Muscle layer of colon (tissue), 2 donors: ENCODE measurements around the gene TPR.

Experiments
- H3K27ac ChIP-seq: one replicate; pipeline ENCODE4 v1.7.0; 2013; ENCODE audit warnings: low read depth, mild to moderate bottlenecking, low read length, moderate library complexity
- H3K27me3 ChIP-seq, 2 donors: one replicate each; pipeline ENCODE4 v1.7.0; 2013; ENCODE audit warnings: low read length in 2 of 2, mild to moderate bottlenecking in 2 of 2; ENCODE audit not compliant: insufficient read depth in 2 of 2, control insufficient read depth in 1 of 2
- H3K36me3 ChIP-seq: one replicate; pipeline ENCODE4 v1.7.0; 2013; ENCODE audit warnings: mild to moderate bottlenecking, low read length; ENCODE audit not compliant: insufficient read depth
- H3K4me1 ChIP-seq: one replicate; pipeline ENCODE4 v1.7.0; 2013; ENCODE audit warnings: mild to moderate bottlenecking, low read length; ENCODE audit not compliant: insufficient read depth
- H3K4me3 ChIP-seq, 2 donors: one replicate each; pipeline ENCODE4 v1.7.0; 2013; ENCODE audit warnings: low read length in 2 of 2, low read depth in 1 of 2, mild to moderate bottlenecking in 1 of 2, moderate library complexity in 1 of 2
- H3K9ac ChIP-seq: one replicate; pipeline ENCODE4 v1.7.0; 2013; ENCODE audit warnings: low read length
- H3K9me3 ChIP-seq: one replicate; pipeline ENCODE4 v1.7.0; 2013; ENCODE audit warnings: mild to moderate bottlenecking, low read length
- donor health status: abdominal sarcoma.
- donor health status: Adenocarcinoma of cecum.

Gene TPR

DNA sequence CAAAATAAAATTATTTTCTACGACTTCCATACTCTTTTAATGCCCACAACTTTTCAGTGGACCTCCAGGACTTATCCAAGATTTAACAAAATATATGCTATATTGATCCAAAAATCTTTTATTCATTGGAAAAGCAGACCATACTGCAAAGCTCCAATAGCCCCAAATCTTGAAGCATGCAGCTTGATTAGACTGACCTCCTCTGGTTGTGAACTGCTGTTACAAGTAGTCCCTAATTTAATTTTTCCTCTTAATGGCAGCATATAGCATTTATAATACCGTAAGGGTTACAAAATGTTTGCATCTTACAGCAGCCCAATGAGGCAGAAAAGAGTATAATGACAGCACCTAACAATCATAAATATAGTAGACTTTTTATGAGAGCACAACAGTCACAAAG is 49.8 kb downstream of the TPR start:
- no peak overlapping the region for H3K27ac ChIP-seq
- no peak overlapping the region for H3K4me3 ChIP-seq
- H3K9ac ChIP-seq = no peak overlapping the region
- no peaks in the 10 kb centered on the region for H3K4me1 ChIP-seq
- H3K36me3 ChIP-seq = peaks cover 46% of the 10 kb centered on the region
- H3K9me3 ChIP-seq = no peaks in the 10 kb centered on the region
- H3K27me3 ChIP-seq = no peaks in the 10 kb centered on the region

GRCh38 chr1:186323865-186324264 is 51.2 kb downstream of the TPR start:
- Histone ChIP-seq H3K4me3 (no peak overlapping the region), H3K4me1 (no peaks in the 10 kb centered on the region), H3K27ac (no peak overlapping the region), H3K9ac (no peak overlapping the region), H3K27me3 (no peaks in the 10 kb centered on the region), H3K9me3 (no peaks in the 10 kb centered on the region), H3K36me3 (peaks cover 57% of the 10 kb centered on the region)

- H3K9ac ChIP-seq = no peak overlapping the region
- no peak overlapping the region for H3K4me3 ChIP-seq
- peaks cover 61% of the 10 kb centered on the region for H3K36me3 ChIP-seq
- no peaks in the 10 kb centered on the region for H3K4me1 ChIP-seq
- no peaks in the 10 kb centered on the region for H3K9me3 ChIP-seq
- no peak overlapping the region for H3K27ac ChIP-seq
- H3K27me3 ChIP-seq = no peaks in the 10 kb centered on the region
Measured at GRCh38 chr1:186315570-186315969, 59.5 kb downstream of the TPR start.

- Histone ChIP-seq H3K9me3 (no peaks in the 10 kb centered on the region), H3K4me3 (no peak overlapping the region), H3K4me1 (no peaks in the 10 kb centered on the region), H3K9ac (no peak overlapping the region), H3K27ac (no peak overlapping the region), H3K27me3 (no peaks in the 10 kb centered on the region), H3K36me3 (peaks cover 28% of the 10 kb centered on the region)
Measured at GRCh38 chr1:186311375-186312051, 63.5 kb downstream of the TPR start.

- Histone ChIP-seq H3K4me1 (no peaks in the 10 kb centered on the region), H3K27ac (no peak overlapping the region), H3K9ac (no peak overlapping the region), H3K27me3 (no peaks in the 10 kb centered on the region), H3K9me3 (no peaks in the 10 kb centered on the region), H3K36me3 (peaks cover 17% of the 10 kb centered on the region), H3K4me3 (no peak overlapping the region)
Measured at GRCh38 chr1:186310307-186310706, 64.7 kb downstream of the TPR start.

- H3K9ac ChIP-seq = no peak overlapping the region
- no peak overlapping the region for H3K4me3 ChIP-seq
- no peaks in the 10 kb centered on the region for H3K27me3 ChIP-seq
- no peak overlapping the region for H3K27ac ChIP-seq
- H3K4me1 ChIP-seq = no peaks in the 10 kb centered on the region
- H3K9me3 ChIP-seq = no peaks in the 10 kb centered on the region
- H3K36me3 ChIP-seq = peaks cover 10% of the 10 kb centered on the region
Measured at GRCh38 chr1:186308264-186309060, 66.6 kb downstream of the TPR start.

- Histone ChIP-seq H3K4me3 (no peak overlapping the region), H3K36me3 (peaks cover 5% of the 10 kb centered on the region), H3K27ac (no peak overlapping the region), H3K4me1 (no peaks in the 10 kb centered on the region), H3K9ac (no peak overlapping the region), H3K9me3 (no peaks in the 10 kb centered on the region), H3K27me3 (no peaks in the 10 kb centered on the region)
Measured at GRCh38 chr1:186307445-186307844, 67.6 kb downstream of the TPR start.

GRCh38 chr1:186306533-186306932 is 68.5 kb downstream of the TPR start:
- Histone ChIP-seq H3K4me3 (no peak overlapping the region), H3K36me3 (no peaks in the 10 kb centered on the region), H3K4me1 (no peaks in the 10 kb centered on the region), H3K9me3 (no peaks in the 10 kb centered on the region), H3K9ac (no peak overlapping the region), H3K27me3 (no peaks in the 10 kb centered on the region), H3K27ac (no peak overlapping the region)

- Histone ChIP-seq H3K36me3 (no peaks in the 10 kb centered on the region), H3K9me3 (no peaks in the 10 kb centered on the region), H3K4me1 (no peaks in the 10 kb centered on the region), H3K27ac (no peak overlapping the region), H3K9ac (no peak overlapping the region), H3K27me3 (no peaks in the 10 kb centered on the region), H3K4me3 (no peak overlapping the region)
Measured at GRCh38 chr1:186304982-186305949, 69.8 kb downstream of the TPR start.

GRCh38 chr1:186303911-186304310 is 71.1 kb downstream of the TPR start:
- H3K9me3 ChIP-seq = no peaks in the 10 kb centered on the region
- no peak overlapping the region for H3K27ac ChIP-seq
- no peak overlapping the region for H3K9ac ChIP-seq
- no peaks in the 10 kb centered on the region for H3K27me3 ChIP-seq
- H3K36me3 ChIP-seq = no peaks in the 10 kb centered on the region
- H3K4me1 ChIP-seq = no peaks in the 10 kb centered on the region
- no peak overlapping the region for H3K4me3 ChIP-seq

GRCh38 chr1:186302381-186302920 is 72.6 kb downstream of the TPR start:
- no peak overlapping the region for H3K9ac ChIP-seq
- no peaks in the 10 kb centered on the region for H3K4me1 ChIP-seq
- H3K27me3 ChIP-seq = no peaks in the 10 kb centered on the region
- H3K9me3 ChIP-seq = no peaks in the 10 kb centered on the region
- no peaks in the 10 kb centered on the region for H3K36me3 ChIP-seq
- H3K27ac ChIP-seq = no peak overlapping the region
- no peak overlapping the region for H3K4me3 ChIP-seq
